ENCODE results near the gene WDFY4. TPM values are rescaled to one million over a fixed set of nuclear protein-coding genes. Genes with fewer than 3 reads are reported as not detected.

The WDFY4 gene
- total and polyA plus RNA-seq, 4 donors, result 0.57 to 7.1 (median 2.0) TPM

DNA sequence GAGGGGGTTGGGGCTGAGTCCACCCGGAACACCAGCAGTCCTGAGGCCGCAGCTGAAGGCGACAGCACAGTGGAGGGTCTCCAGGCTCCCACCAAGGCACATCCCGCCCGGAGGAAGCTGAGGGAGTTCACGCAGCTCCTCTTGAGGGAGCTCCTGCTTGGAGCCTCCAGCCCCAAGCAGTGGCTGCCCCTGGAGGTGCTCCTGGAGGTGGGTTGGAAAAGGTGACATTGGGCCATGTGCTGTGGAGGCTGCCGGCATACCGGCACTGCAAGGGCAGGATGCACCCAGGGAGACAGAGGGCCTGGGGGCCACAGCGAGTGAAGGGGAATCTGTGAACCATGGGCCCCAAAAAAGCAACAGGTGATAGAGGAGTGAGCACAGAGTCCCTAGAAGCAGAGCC, 135.6 kb downstream of the WDFY4 start:
- no peak overlapping the region for H3K4me3 ChIP-seq (ENCODE audit: low read depth in 1 of 3, low read length in 3 of 3)
- H3K4me1 ChIP-seq (ENCODE audit: control insufficient read depth in 4 of 4, insufficient read depth in 4 of 4, low read length in 3 of 4), result no peaks in the 10 kb centered on the region
- no peak for DNase-seq (ENCODE audit: low spot score)
- 93% methylated on average over 9 of the region's 9 CpGs for WGBS
- H3K36me3 ChIP-seq (ENCODE audit: control insufficient read depth in 4 of 4, insufficient read depth in 3 of 4, low read depth in 1 of 4, low read length in 3 of 4), result no peaks in the 10 kb centered on the region
- peaks cover 0 to 2% (median 0%) of the 10 kb centered on the region in 4 donors for H3K27me3 ChIP-seq (ENCODE audit: control insufficient read depth in 4 of 4, insufficient read depth in 4 of 4, low read length in 3 of 4)
- H3K9ac ChIP-seq (ENCODE audit: low read depth in 1 of 2, low read length in 2 of 2), result no peak overlapping the region
- TF ChIP-seq EGR1 (IDR thresholded peaks at IDR 0.05; ENCODE audit: low read depth in 2 of 2) (no peak), HNF4A (conservative IDR thresholded peaks at IDR 0.05) (no peak)
- H3K9me3 ChIP-seq (ENCODE audit: control insufficient read depth in 4 of 4, low read length in 3 of 4), result no peaks in the 10 kb centered on the region
- no peak overlapping the region for H3K27ac ChIP-seq (ENCODE audit: low read depth in 1 of 2, low read length in 2 of 2)

DNA sequence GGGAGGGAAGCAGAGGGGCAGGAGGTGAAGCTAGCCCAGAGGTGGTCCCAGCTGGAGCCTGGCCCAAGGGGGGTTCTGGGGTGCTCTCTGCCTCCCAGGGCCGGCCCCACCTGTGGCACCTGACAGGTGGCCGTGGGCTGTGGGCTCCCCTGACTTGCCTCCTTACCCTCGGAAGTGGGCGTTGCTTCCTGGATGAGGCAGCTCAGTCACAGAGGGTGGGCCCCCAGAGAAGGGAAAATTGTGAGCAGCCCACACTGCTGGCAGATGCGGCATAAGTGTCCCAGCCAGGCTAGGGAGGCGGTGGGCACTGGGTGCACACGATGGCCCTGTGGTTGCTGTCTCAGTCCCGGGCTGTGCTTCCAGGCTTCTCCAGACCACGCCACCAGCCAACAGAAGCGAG, 136.0 kb downstream of the WDFY4 start:
- Histone ChIP-seq H3K9ac (ENCODE audit: low read depth in 1 of 2, low read length in 2 of 2) (no peak overlapping the region), H3K4me3 (ENCODE audit: low read depth in 1 of 3, low read length in 3 of 3) (no peak overlapping the region), H3K27ac (ENCODE audit: low read depth in 1 of 2, low read length in 2 of 2) (no peak overlapping the region), H3K9me3 (ENCODE audit: control insufficient read depth in 4 of 4, low read length in 3 of 4) (no peaks in the 10 kb centered on the region), H3K36me3 (ENCODE audit: control insufficient read depth in 4 of 4, insufficient read depth in 3 of 4, low read depth in 1 of 4, low read length in 3 of 4) (no peaks in the 10 kb centered on the region), H3K4me1 (ENCODE audit: control insufficient read depth in 4 of 4, insufficient read depth in 4 of 4, low read length in 3 of 4) (no peaks in the 10 kb centered on the region), H3K27me3 (ENCODE audit: control insufficient read depth in 4 of 4, insufficient read depth in 4 of 4, low read length in 3 of 4) (peaks cover 0 to 2% (median 0%) of the 10 kb centered on the region in 4 donors)
- TF ChIP-seq, protein P1, sequence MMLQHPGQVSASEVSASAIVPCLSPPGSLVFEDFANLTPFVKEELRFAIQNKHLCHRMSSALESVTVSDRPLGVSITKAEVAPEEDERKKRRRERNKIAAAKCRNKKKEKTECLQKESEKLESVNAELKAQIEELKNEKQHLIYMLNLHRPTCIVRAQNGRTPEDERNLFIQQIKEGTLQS (IDR thresholded peaks at IDR 0.05), result no peak
- TF ChIP-seq, protein P2, sequence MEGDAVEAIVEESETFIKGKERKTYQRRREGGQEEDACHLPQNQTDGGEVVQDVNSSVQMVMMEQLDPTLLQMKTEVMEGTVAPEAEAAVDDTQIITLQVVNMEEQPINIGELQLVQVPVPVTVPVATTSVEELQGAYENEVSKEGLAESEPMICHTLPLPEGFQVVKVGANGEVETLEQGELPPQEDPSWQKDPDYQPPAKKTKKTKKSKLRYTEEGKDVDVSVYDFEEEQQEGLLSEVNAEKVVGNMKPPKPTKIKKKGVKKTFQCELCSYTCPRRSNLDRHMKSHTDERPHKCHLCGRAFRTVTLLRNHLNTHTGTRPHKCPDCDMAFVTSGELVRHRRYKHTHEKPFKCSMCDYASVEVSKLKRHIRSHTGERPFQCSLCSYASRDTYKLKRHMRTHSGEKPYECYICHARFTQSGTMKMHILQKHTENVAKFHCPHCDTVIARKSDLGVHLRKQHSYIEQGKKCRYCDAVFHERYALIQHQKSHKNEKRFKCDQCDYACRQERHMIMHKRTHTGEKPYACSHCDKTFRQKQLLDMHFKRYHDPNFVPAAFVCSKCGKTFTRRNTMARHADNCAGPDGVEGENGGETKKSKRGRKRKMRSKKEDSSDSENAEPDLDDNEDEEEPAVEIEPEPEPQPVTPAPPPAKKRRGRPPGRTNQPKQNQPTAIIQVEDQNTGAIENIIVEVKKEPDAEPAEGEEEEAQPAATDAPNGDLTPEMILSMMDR (IDR thresholded peaks at IDR 0.05; ENCODE audit: low read depth, low read length, missing input control), result no peak
- TF ChIP-seq, protein P3, sequence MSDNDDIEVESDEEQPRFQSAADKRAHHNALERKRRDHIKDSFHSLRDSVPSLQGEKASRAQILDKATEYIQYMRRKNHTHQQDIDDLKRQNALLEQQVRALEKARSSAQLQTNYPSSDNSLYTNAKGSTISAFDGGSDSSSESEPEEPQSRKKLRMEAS (IDR thresholded peaks at IDR 0.05), result no peak
- TF ChIP-seq TAF1 (conservative IDR thresholded peaks at IDR 0.05) (no peak), EGR1 (IDR thresholded peaks at IDR 0.05; ENCODE audit: low read depth in 2 of 2) (no peak)
- TF ChIP-seq, protein P4, sequence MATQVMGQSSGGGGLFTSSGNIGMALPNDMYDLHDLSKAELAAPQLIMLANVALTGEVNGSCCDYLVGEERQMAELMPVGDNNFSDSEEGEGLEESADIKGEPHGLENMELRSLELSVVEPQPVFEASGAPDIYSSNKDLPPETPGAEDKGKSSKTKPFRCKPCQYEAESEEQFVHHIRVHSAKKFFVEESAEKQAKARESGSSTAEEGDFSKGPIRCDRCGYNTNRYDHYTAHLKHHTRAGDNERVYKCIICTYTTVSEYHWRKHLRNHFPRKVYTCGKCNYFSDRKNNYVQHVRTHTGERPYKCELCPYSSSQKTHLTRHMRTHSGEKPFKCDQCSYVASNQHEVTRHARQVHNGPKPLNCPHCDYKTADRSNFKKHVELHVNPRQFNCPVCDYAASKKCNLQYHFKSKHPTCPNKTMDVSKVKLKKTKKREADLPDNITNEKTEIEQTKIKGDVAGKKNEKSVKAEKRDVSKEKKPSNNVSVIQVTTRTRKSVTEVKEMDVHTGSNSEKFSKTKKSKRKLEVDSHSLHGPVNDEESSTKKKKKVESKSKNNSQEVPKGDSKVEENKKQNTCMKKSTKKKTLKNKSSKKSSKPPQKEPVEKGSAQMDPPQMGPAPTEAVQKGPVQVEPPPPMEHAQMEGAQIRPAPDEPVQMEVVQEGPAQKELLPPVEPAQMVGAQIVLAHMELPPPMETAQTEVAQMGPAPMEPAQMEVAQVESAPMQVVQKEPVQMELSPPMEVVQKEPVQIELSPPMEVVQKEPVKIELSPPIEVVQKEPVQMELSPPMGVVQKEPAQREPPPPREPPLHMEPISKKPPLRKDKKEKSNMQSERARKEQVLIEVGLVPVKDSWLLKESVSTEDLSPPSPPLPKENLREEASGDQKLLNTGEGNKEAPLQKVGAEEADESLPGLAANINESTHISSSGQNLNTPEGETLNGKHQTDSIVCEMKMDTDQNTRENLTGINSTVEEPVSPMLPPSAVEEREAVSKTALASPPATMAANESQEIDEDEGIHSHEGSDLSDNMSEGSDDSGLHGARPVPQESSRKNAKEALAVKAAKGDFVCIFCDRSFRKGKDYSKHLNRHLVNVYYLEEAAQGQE (IDR thresholded peaks at IDR 0.05), result no peak
- 85% methylated on average over 10 of the region's 10 CpGs for WGBS
- DNase-seq (ENCODE audit: low spot score), result no peak

DNA sequence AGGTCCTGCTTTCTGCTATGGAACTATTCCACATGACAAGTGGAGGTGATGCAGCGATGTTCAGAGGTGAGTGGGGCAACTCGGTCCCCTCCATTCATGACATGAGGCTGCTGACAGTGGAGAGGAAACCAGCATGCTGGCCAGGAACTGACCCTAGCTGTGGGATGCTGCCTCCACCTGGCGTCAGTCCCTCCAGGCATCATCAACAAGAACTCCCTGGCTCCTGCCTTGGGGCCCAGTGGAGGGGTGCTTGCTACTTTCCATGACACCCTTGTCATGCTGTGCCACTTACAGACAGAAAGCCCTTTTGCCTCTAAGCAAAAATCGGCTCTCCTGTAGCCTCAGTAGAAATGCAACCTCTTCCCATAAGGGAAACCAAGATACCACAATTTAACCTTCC, 136.4 kb downstream of the WDFY4 start:
- peaks cover 0 to 2% (median 0%) of the 10 kb centered on the region in 4 donors for H3K27me3 ChIP-seq (ENCODE audit: control insufficient read depth in 4 of 4, insufficient read depth in 4 of 4, low read length in 3 of 4)
- H3K9me3 ChIP-seq (ENCODE audit: control insufficient read depth in 4 of 4, low read length in 3 of 4), result no peaks in the 10 kb centered on the region
- H3K4me3 ChIP-seq (ENCODE audit: low read depth in 1 of 3, low read length in 3 of 3), result no peak overlapping the region
- 76% methylated on average over 4 of the region's 4 CpGs for WGBS
- no peak for DNase-seq (ENCODE audit: low spot score)
- no peaks in the 10 kb centered on the region for H3K36me3 ChIP-seq (ENCODE audit: control insufficient read depth in 4 of 4, insufficient read depth in 3 of 4, low read depth in 1 of 4, low read length in 3 of 4)
- no peaks in the 10 kb centered on the region for H3K4me1 ChIP-seq (ENCODE audit: control insufficient read depth in 4 of 4, insufficient read depth in 4 of 4, low read length in 3 of 4)
- no peak overlapping the region for H3K9ac ChIP-seq (ENCODE audit: low read depth in 1 of 2, low read length in 2 of 2)
- no peak overlapping the region for H3K27ac ChIP-seq (ENCODE audit: low read depth in 1 of 2, low read length in 2 of 2)
- TF ChIP-seq, protein P5, sequence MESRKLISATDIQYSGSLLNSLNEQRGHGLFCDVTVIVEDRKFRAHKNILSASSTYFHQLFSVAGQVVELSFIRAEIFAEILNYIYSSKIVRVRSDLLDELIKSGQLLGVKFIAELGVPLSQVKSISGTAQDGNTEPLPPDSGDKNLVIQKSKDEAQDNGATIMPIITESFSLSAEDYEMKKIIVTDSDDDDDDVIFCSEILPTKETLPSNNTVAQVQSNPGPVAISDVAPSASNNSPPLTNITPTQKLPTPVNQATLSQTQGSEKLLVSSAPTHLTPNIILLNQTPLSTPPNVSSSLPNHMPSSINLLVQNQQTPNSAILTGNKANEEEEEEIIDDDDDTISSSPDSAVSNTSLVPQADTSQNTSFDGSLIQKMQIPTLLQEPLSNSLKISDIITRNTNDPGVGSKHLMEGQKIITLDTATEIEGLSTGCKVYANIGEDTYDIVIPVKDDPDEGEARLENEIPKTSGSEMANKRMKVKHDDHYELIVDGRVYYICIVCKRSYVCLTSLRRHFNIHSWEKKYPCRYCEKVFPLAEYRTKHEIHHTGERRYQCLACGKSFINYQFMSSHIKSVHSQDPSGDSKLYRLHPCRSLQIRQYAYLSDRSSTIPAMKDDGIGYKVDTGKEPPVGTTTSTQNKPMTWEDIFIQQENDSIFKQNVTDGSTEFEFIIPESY (IDR thresholded peaks at IDR 0.05), result no peak
- TF ChIP-seq HNF4G (IDR thresholded peaks at IDR 0.05), result no peak
- TF ChIP-seq FOXA1 (IDR thresholded peaks at IDR 0.05), result no peak
- TF ChIP-seq YY1 (IDR thresholded peaks at IDR 0.05), result no peak
- no peak for TF ChIP-seq TAF1 (conservative IDR thresholded peaks at IDR 0.05)
- no peak for TF ChIP-seq EGR1 (IDR thresholded peaks at IDR 0.05; ENCODE audit: low read depth in 2 of 2)
- no peak for TF ChIP-seq RXRA (IDR thresholded peaks at IDR 0.05)
- TF ChIP-seq FOXA2 (IDR thresholded peaks at IDR 0.05), result no peak
- TF ChIP-seq, protein P3 (IDR thresholded peaks at IDR 0.05), result no peak
- TF ChIP-seq JUND (IDR thresholded peaks at IDR 0.05), result no peak
- no peak for TF ChIP-seq HNF4A (conservative IDR thresholded peaks at IDR 0.05)
- no peak for TF ChIP-seq NR2F2 (IDR thresholded peaks at IDR 0.05)
- TF ChIP-seq, protein P2 (IDR thresholded peaks at IDR 0.05; ENCODE audit: low read depth, low read length, missing input control), result no peak

Measured in liver (tissue), 9 donors.